ENCODE data around the gene FAM98B. TPM values are rescaled to one million over a fixed set of nuclear protein-coding genes. Genes with fewer than 3 reads are reported as not detected.

FAM98B gene
- total RNA-seq, 2 experiments from 2014 or later, result 8.5 to 29.1 TPM

GRCh38 chr15:38533926-38534325, 80.0 kb downstream of the FAM98B start:
- no peak overlapping the region for H3K27ac ChIP-seq (ENCODE audit: low read depth, low read length, poor library complexity, severe bottlenecking)

GRCh38 chr15:38534691-38535090, 80.8 kb downstream of the FAM98B start:
- H4K20me1 ChIP-seq (ENCODE audit: insufficient read depth, low read length), result no peaks in the 10 kb centered on the region
- H3K27ac ChIP-seq (ENCODE audit: low read depth, low read length, poor library complexity, severe bottlenecking), result no peak overlapping the region
- DNase-seq (ENCODE audit: low spot score), result no peak
- ChIA-PET POLR2A (interaction anchor here (0.9 to 1.4 kb wide), 3 partner anchors 12 to 30 kb away, joined by 3 read pairs; no protein-coding TSS in a partner anchor), CTCF (ENCODE audit: unreplicated experiment) (interaction anchor here (1.0 kb wide), 1 partner anchor 29 kb away, joined by 3 read pairs; no protein-coding TSS in a partner anchor)
- no peaks in the 10 kb centered on the region for H3K36me3 ChIP-seq (ENCODE audit: insufficient read depth, low read length)
- intact Hi-C loops (cut with micrococcal nuclease; ENCODE audit: unreplicated experiment), result no loop called here
- BruUV-seq (replicated peaks), result no TSS peak
- no peak overlapping the region for H2AFZ ChIP-seq (ENCODE audit: low read length)
- no peak for TF ChIP-seq CTCF (conservative IDR thresholded peaks at IDR 0.05; ENCODE audit: low read length)
- TF ChIP-seq EZH2phosphoT487 (IDR thresholded peaks at IDR 0.05; ENCODE audit: borderline replicate concordance, low read depth, low read length), result no peak
- H3K9me3 ChIP-seq (ENCODE audit: low read length), result no peaks in the 10 kb centered on the region
- H3K4me3 ChIP-seq (ENCODE audit: low read depth, low read length, poor library complexity, severe bottlenecking), result no peak overlapping the region
- H3K9me2 ChIP-seq (ENCODE audit: insufficient read depth, low read length), result no peaks in the 10 kb centered on the region
- H3K4me1 ChIP-seq (ENCODE audit: insufficient read depth, low read length, poor library complexity, severe bottlenecking), result no peaks in the 10 kb centered on the region
- H3K79me2 ChIP-seq (ENCODE audit: insufficient read depth, low read depth, low read length), result no peaks in the 10 kb centered on the region
- H3K4me2 ChIP-seq (ENCODE audit: low read length), result no peak overlapping the region

More at GRCh38 chr15:38533926-38534325, 80.0 kb downstream of the FAM98B start:
- TF ChIP-seq EZH2phosphoT487 (IDR thresholded peaks at IDR 0.05; ENCODE audit: borderline replicate concordance, low read depth, low read length), result no peak
- TF ChIP-seq CTCF (conservative IDR thresholded peaks at IDR 0.05; ENCODE audit: low read length), result no peak
- H2AFZ ChIP-seq (ENCODE audit: low read length), result no peak overlapping the region
- intact Hi-C loops (cut with micrococcal nuclease; ENCODE audit: unreplicated experiment), result no loop called here
- no peak for DNase-seq (ENCODE audit: low spot score)
- POLR2A ChIA-PET, result interaction anchor here (0.6 to 1.4 kb wide), 2 partner anchors 29 to 816 kb away, joined by 3 read pairs; no protein-coding TSS in a partner anchor
- H3K9me3 ChIP-seq (ENCODE audit: low read length), result no peaks in the 10 kb centered on the region
- BruUV-seq (replicated peaks), result no TSS peak
- CTCF ChIA-PET (ENCODE audit: unreplicated experiment), result no interaction called here
- H3K4me2 ChIP-seq (ENCODE audit: low read length), result no peak overlapping the region
- no peaks in the 10 kb centered on the region for H4K20me1 ChIP-seq (ENCODE audit: insufficient read depth, low read length)
- no peak overlapping the region for H3K4me3 ChIP-seq (ENCODE audit: low read depth, low read length, poor library complexity, severe bottlenecking)
- H3K36me3 ChIP-seq (ENCODE audit: insufficient read depth, low read length), result no peaks in the 10 kb centered on the region
- no peaks in the 10 kb centered on the region for H3K79me2 ChIP-seq (ENCODE audit: insufficient read depth, low read depth, low read length)
- H3K4me1 ChIP-seq (ENCODE audit: insufficient read depth, low read length, poor library complexity, severe bottlenecking), result no peaks in the 10 kb centered on the region
- no peaks in the 10 kb centered on the region for H3K9me2 ChIP-seq (ENCODE audit: insufficient read depth, low read length)

GRCh38 chr15:38535491-38536200, 81.7 kb downstream of the FAM98B start:
- H3K79me2 ChIP-seq (ENCODE audit: insufficient read depth, low read depth, low read length), result no peaks in the 10 kb centered on the region
- TF ChIP-seq EZH2phosphoT487 (IDR thresholded peaks at IDR 0.05; ENCODE audit: borderline replicate concordance, low read depth, low read length) (no peak), CTCF (conservative IDR thresholded peaks at IDR 0.05; ENCODE audit: low read length) (no peak)
- no peak overlapping the region for H2AFZ ChIP-seq (ENCODE audit: low read length)
- no peak for DNase-seq (ENCODE audit: low spot score)
- no peaks in the 10 kb centered on the region for H4K20me1 ChIP-seq (ENCODE audit: insufficient read depth, low read length)
- no peak overlapping the region for H3K4me3 ChIP-seq (ENCODE audit: low read depth, low read length, poor library complexity, severe bottlenecking)
- H3K9me3 ChIP-seq (ENCODE audit: low read length), result no peaks in the 10 kb centered on the region
- ChIA-PET CTCF (ENCODE audit: unreplicated experiment) (interaction anchor here (1.0 kb wide), 1 partner anchor 28 kb away, joined by 3 read pairs; no protein-coding TSS in a partner anchor), POLR2A (interaction anchor here (1.1 kb wide), 1 partner anchor 13 kb away, joined by 3 read pairs; no protein-coding TSS in a partner anchor)
- BruUV-seq (replicated peaks), result no TSS peak
- no peaks in the 10 kb centered on the region for H3K9me2 ChIP-seq (ENCODE audit: insufficient read depth, low read length)
- H3K36me3 ChIP-seq (ENCODE audit: insufficient read depth, low read length), result no peaks in the 10 kb centered on the region
- no peak overlapping the region for H3K27ac ChIP-seq (ENCODE audit: low read depth, low read length, poor library complexity, severe bottlenecking)
- H3K4me1 ChIP-seq (ENCODE audit: insufficient read depth, low read length, poor library complexity, severe bottlenecking), result no peaks in the 10 kb centered on the region
- intact Hi-C loops (cut with micrococcal nuclease; ENCODE audit: unreplicated experiment), result no loop called here
- H3K4me2 ChIP-seq (ENCODE audit: low read length), result no peak overlapping the region

Data from OCI-LY7 (cell line).